HepG2 (cell line): ENCODE measurements around the gene C2orf49. TPM values are rescaled to one million over a fixed set of nuclear protein-coding genes. Genes with fewer than 3 reads are reported as not detected.
A peak's percentile ranks its signal among the peaks of the same experiment; 100 is the strongest.

ENCODE experiments used
- ATF7-NPFF ChIP-seq: sonication (generic); formaldehyde crosslinking; IDR thresholded peaks from 2 replicates; pipeline ENCODE4 v1.8.1; 2023; ENCODE audit warnings: mild to moderate bottlenecking, low read depth, missing genetic modification reagents, moderate library complexity
- ATM ChIP-seq: fragments of 450-650 bp; IDR thresholded peaks from 2 replicates; pipeline ENCODE4 v1.7.1; 2017; ENCODE audit warnings: mild to moderate bottlenecking, borderline replicate concordance
- EP300 ChIP-seq, 3 experiments: sonication (generic) in 1 of 3; formaldehyde crosslinking in 1 of 3; IDR thresholded peaks; 2 replicates each; pipeline versions ENCODE4 v1.5.1 to v1.6.1; 2011 to 2020; ENCODE audit warnings: low read depth in 2 of 3, low read length in 2 of 3, borderline replicate concordance in 1 of 3, improper control_type of control experiment in 1 of 3, mild to moderate bottlenecking in 1 of 3, missing genetic modification reagents in 1 of 3, moderate library complexity in 1 of 3
- HHEX ChIP-seq: IDR thresholded peaks from 2 replicates; pipeline ENCODE4 v1.6.1; 2016; ENCODE audit warnings: control low read depth
- KLF12 ChIP-seq: sonication (generic); formaldehyde crosslinking; IDR thresholded peaks from 2 replicates; pipeline ENCODE4 v1.4.0; 2020; ENCODE audit warnings: missing genetic modification reagents, borderline replicate concordance
- RCOR2 ChIP-seq: IDR thresholded peaks from 2 replicates; pipeline ENCODE4 v1.6.1; 2016; ENCODE audit warnings: missing biosample characterization, missing genetic modification reagents
- SNRNP70 ChIP-seq: fragments of 200-400 bp; formaldehyde crosslinking; IDR thresholded peaks from 2 replicates; pipeline ENCODE4 v1.6.1; 2017; ENCODE audit warnings: mild to moderate bottlenecking, low read depth, low read length, moderate library complexity
- YY1 ChIP-seq: IDR thresholded peaks from 2 replicates; pipeline ENCODE4 v1.6.1; 2011; ENCODE audit warnings: low read length, low read depth, moderate library complexity, mild to moderate bottlenecking; ENCODE audit not compliant: insufficient read depth, insufficient replicate concordance
- ZFP36 ChIP-seq: fragments of 150-350 bp; IDR thresholded peaks from 2 replicates; pipeline ENCODE4 v1.6.1; 2018; ENCODE audit warnings: borderline replicate concordance, low read length, low read depth; ENCODE audit not compliant: partially characterized antibody
- ZNF274 ChIP-seq: sonication (generic); formaldehyde crosslinking; IDR thresholded peaks from 2 replicates; pipeline ENCODE4 v1.5.1; 2020; ENCODE audit warnings: mild to moderate bottlenecking, missing genetic modification reagents
- polyA plus RNA-seq, 8 experiments: library from polyadenylated mRNA; depleted of rRNA in 3 of 8; stranded (reverse) in 7 of 8; unstranded in 1 of 8; fragments of >200 nt; fragmentation: Illumina TruSeq in 4 of 8; extraction: Trizol in 4 of 8; gene quantifications; 2 replicates each; pipeline versions ENCODE4 v1.2.1 to v1.2.3, GENCODE V29; 2011 to 2016; ENCODE audit warnings: low read depth in 4 of 8, missing spikeins in 1 of 8, mixed read lengths in 1 of 8; ENCODE audit not compliant: insufficient read depth in 1 of 8
- total RNA-seq, 5 experiments: library from RNA; depleted of rRNA; stranded (reverse); fragments of >200 nt; fragmentation: Illumina TruSeq; extraction: Trizol; gene quantifications; 2 replicates each; pipeline ENCODE4 v1.2.3, GENCODE V29; 2016; ENCODE audit warnings: low read depth in 1 of 5
- TF ChIP-seq, protein P1 (sequence below): sonication (generic); formaldehyde crosslinking; IDR thresholded peaks from 2 replicates; pipeline ENCODE4 v1.8.0; 2022; ENCODE audit warnings: mild to moderate bottlenecking, missing genetic modification reagents, moderate library complexity
- TF ChIP-seq, protein P2 (sequence below): sonication (generic); formaldehyde crosslinking; IDR thresholded peaks from 2 replicates; pipeline ENCODE4 v1.8.1; 2023; ENCODE audit warnings: missing genetic modification reagents, mild to moderate bottlenecking, borderline replicate concordance
- TF ChIP-seq, protein P3 (sequence below): sonication (generic); formaldehyde crosslinking; IDR thresholded peaks from 2 replicates; pipeline ENCODE4 v1.9.0; 2021; ENCODE audit warnings: missing genetic modification reagents, borderline replicate concordance
- TF ChIP-seq, protein P4 (sequence below): sonication (generic); formaldehyde crosslinking; IDR thresholded peaks from 2 replicates; pipeline ENCODE4 v1.4.0; 2020; ENCODE audit warnings: missing genetic modification reagents, mild to moderate bottlenecking, borderline replicate concordance
- TF ChIP-seq, protein P5 (sequence below): sonication (generic); formaldehyde crosslinking; IDR thresholded peaks from 2 replicates; pipeline ENCODE4 v1.5.0; 2020; ENCODE audit warnings: mild to moderate bottlenecking, missing genetic modification reagents

C2orf49 gene
- total and polyA plus RNA-seq, 2 of the 13 experiments (the other 11 are each of a cell fraction or from before 2014, with no cell fraction given) = 24.7 to 28.8 TPM

DNA sequence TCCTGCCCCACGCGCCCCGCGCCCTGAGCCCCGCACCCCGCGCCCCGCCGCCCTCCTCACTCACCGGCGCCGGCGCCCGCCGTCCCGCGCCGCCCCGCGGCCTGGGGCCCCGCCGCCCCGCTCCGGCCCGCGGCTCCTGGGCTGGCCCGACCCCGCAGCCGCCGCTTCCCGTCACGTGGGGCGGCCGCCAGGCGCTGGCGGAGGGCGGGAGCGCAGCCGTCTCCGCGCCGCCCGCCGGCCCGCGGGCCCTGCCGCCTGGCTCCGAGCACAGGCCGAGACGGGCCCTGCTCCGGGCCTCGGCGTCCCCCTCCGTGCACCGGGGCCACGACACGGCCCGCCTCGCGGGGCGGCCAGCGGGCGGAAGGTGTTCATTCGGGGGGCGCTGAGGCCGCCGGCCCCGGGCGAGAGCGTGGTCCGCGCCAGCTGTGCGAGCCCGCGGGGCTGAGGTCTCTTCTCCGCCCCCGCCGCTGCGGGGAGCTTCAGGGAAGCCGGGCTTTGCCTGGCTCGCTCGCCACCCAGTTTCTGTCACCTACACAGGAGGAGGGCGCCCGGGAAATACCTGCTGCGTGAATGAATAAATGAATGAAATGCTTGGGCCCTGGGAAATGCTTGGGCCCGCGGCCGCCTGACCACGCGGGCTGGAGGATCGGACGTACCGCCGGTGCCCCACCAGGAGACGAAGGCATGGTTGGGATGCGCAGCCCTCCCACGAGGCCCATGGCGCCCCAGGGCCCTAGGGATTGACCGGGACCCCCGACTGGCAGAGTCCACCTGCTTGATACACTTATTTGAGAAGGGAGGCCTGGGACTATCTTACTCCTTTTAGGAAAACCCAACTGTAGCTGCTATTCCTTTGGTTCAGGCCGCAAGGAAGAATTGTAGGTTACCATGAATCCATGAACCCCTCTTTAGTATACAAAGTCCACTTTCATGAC lies 7.5 kb upstream of the C2orf49 start, which contains the start of gene TGFBRAP1 (continued):
- TF ChIP-seq, protein P1, sequence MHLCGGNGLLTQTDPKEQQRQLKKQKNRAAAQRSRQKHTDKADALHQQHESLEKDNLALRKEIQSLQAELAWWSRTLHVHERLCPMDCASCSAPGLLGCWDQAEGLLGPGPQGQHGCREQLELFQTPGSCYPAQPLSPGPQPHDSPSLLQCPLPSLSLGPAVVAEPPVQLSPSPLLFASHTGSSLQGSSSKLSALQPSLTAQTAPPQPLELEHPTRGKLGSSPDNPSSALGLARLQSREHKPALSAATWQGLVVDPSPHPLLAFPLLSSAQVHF = 0 out of 2 replicates have a peak, but pooled peaks have one; percentile 54
- TF ChIP-seq RCOR2 (CRISPR knock-in tag) = no peak
- no peak for TF ChIP-seq ATM
- TF ChIP-seq ZFP36 = no peak
- peak; percentile 95 for TF ChIP-seq ZNF274
- peak; percentile 42 for TF ChIP-seq YY1
- TF ChIP-seq, protein P2, sequence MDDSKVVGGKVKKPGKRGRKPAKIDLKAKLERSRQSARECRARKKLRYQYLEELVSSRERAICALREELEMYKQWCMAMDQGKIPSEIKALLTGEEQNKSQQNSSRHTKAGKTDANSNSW (CRISPR knock-in tag) = peak; percentile 88; the same call in 1 of the 2 replicates
- TF ChIP-seq, protein P3, sequence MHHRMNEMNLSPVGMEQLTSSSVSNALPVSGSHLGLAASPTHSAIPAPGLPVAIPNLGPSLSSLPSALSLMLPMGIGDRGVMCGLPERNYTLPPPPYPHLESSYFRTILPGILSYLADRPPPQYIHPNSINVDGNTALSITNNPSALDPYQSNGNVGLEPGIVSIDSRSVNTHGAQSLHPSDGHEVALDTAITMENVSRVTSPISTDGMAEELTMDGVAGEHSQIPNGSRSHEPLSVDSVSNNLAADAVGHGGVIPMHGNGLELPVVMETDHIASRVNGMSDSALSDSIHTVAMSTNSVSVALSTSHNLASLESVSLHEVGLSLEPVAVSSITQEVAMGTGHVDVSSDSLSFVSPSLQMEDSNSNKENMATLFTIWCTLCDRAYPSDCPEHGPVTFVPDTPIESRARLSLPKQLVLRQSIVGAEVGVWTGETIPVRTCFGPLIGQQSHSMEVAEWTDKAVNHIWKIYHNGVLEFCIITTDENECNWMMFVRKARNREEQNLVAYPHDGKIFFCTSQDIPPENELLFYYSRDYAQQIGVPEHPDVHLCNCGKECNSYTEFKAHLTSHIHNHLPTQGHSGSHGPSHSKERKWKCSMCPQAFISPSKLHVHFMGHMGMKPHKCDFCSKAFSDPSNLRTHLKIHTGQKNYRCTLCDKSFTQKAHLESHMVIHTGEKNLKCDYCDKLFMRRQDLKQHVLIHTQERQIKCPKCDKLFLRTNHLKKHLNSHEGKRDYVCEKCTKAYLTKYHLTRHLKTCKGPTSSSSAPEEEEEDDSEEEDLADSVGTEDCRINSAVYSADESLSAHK (CRISPR knock-in tag) = no peak; the same call in 1 of the 2 replicates
- TF ChIP-seq KLF12 = peak; percentile 56; the same call in 1 of the 2 replicates
- TF ChIP-seq EP300 (IDR thresholded peaks at IDR 0.05; ENCODE audit: low read depth in 2 of 2, low read length in 2 of 2) = no peak
- TF ChIP-seq EP300 (CRISPR knock-in tag; IDR thresholded peaks at IDR 0.05; ENCODE audit: borderline replicate concordance) = no peak
- TF ChIP-seq, protein P4, sequence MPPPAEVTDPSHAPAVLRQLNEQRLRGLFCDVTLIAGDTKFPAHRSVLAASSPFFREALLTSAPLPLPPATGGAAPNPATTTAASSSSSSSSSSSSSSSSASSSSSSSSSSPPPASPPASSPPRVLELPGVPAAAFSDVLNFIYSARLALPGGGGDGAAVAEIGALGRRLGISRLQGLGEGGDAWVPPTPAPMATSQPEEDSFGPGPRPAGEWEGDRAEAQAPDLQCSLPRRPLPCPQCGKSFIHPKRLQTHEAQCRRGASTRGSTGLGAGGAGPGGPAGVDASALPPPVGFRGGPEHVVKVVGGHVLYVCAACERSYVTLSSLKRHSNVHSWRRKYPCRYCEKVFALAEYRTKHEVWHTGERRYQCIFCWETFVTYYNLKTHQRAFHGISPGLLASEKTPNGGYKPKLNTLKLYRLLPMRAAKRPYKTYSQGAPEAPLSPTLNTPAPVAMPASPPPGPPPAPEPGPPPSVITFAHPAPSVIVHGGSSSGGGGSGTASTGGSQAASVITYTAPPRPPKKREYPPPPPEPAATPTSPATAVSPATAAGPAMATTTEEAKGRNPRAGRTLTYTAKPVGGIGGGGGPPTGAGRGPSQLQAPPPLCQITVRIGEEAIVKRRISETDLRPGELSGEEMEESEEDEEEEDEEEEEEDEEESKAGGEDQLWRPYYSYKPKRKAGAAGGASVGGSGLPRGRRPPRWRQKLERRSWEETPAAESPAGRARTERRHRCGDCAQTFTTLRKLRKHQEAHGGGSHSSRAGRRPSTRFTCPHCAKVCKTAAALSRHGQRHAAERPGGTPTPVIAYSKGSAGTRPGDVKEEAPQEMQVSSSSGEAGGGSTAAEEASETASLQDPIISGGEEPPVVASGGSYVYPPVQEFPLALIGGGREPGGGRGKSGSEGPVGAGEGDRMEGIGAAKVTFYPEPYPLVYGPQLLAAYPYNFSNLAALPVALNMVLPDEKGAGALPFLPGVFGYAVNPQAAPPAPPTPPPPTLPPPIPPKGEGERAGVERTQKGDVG = no peak
- no peak for TF ChIP-seq SNRNP70
- TF ChIP-seq ATF7-NPFF (CRISPR knock-in tag) = no peak; the same call in 1 of the 2 replicates
- TF ChIP-seq HHEX (CRISPR knock-in tag) = no peak
- TF ChIP-seq, protein P5, sequence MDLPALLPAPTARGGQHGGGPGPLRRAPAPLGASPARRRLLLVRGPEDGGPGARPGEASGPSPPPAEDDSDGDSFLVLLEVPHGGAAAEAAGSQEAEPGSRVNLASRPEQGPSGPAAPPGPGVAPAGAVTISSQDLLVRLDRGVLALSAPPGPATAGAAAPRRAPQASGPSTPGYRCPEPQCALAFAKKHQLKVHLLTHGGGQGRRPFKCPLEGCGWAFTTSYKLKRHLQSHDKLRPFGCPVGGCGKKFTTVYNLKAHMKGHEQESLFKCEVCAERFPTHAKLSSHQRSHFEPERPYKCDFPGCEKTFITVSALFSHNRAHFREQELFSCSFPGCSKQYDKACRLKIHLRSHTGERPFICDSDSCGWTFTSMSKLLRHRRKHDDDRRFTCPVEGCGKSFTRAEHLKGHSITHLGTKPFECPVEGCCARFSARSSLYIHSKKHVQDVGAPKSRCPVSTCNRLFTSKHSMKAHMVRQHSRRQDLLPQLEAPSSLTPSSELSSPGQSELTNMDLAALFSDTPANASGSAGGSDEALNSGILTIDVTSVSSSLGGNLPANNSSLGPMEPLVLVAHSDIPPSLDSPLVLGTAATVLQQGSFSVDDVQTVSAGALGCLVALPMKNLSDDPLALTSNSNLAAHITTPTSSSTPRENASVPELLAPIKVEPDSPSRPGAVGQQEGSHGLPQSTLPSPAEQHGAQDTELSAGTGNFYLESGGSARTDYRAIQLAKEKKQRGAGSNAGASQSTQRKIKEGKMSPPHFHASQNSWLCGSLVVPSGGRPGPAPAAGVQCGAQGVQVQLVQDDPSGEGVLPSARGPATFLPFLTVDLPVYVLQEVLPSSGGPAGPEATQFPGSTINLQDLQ = 0 out of 2 replicates have a peak, but pooled peaks have one; percentile 17
